GM23338 (cell line): ENCODE data around the gene GNAS. TPM values are rescaled to one million over a fixed set of nuclear protein-coding genes. Genes with fewer than 3 reads are reported as not detected.

Experiments used
- ATAC-seq: fragments of 200-7000 bp; cut with Tn5 transposase; 3 replicates; pipeline ENCODE4 v1.9.1; 2020
- DNase-seq: peaks from one replicate; pipeline ENCODE4 v3.0.0-alpha.2; 2015; ENCODE audit warnings: low spot score
- H2AFZ ChIP-seq: fragments of 200-600 bp; sonication (generic); 2 replicates; pipeline ENCODE4 v1.8.0; 2016; ENCODE audit warnings: antibody characterized with exemption, mild to moderate bottlenecking, moderate library complexity
- H3F3A ChIP-seq: fragments of 200-600 bp; sonication (generic); replicated peaks from 2 replicates; pipeline ENCODE4 v1.8.0; 2017; ENCODE audit warnings: antibody characterized with exemption, mixed run types, low read depth
- H3K27ac ChIP-seq: fragments of 200-600 bp; sonication (generic); 2 replicates; pipeline ENCODE4 v1.6.1; 2016; ENCODE audit warnings: low read depth
- H3K27me3 ChIP-seq: fragments of 200-600 bp; sonication (generic); 2 replicates; pipeline ENCODE4 v1.8.0; 2016; ENCODE audit warnings: mild to moderate bottlenecking, mixed run types, moderate library complexity; ENCODE audit not compliant: insufficient read depth
- H3K36me3 ChIP-seq: fragments of 200-600 bp; sonication (generic); 2 replicates; pipeline ENCODE4 v1.8.0; 2016; ENCODE audit warnings: mild to moderate bottlenecking; ENCODE audit not compliant: insufficient read depth
- H3K4me1 ChIP-seq: fragments of 200-600 bp; sonication (generic); 2 replicates; pipeline ENCODE4 v1.8.0; 2016; ENCODE audit warnings: mild to moderate bottlenecking, moderate library complexity; ENCODE audit not compliant: insufficient read depth
- H3K4me2 ChIP-seq: fragments of 200-600 bp; sonication (generic); 2 replicates; pipeline ENCODE4 v1.7.1; 2017; ENCODE audit warnings: mixed run types
- H3K4me3 ChIP-seq: fragments of 200-600 bp; sonication (generic); 2 replicates; pipeline ENCODE4 v1.6.1; 2016; ENCODE audit warnings: mixed run types
- H3K79me2 ChIP-seq: fragments of 200-600 bp; sonication (generic); replicated peaks from 2 replicates; pipeline ENCODE4 v1.8.0; 2017; ENCODE audit warnings: mild to moderate bottlenecking; ENCODE audit not compliant: insufficient read depth
- H3K9me2 ChIP-seq: fragments of 200-600 bp; sonication (generic); 2 replicates; pipeline ENCODE4 v1.8.0; 2017; ENCODE audit not compliant: insufficient read depth
- H4K20me1 ChIP-seq: fragments of 200-600 bp; sonication (generic); replicated peaks from 2 replicates; pipeline ENCODE4 v1.8.0; 2017; ENCODE audit warnings: mild to moderate bottlenecking; ENCODE audit not compliant: insufficient read depth
- H3K27ac Mint-ChIP-seq: 2 replicates; pipeline ENCODE4 v1.8.0; 2020; ENCODE audit warnings: inconsistent platforms, mild to moderate bottlenecking, moderate library complexity, mixed read lengths
- H3K27me3 Mint-ChIP-seq: 3 replicates; pipeline ENCODE4 v1.8.0; 2022; ENCODE audit warnings: low read depth, mild to moderate bottlenecking, moderate library complexity, mixed read lengths, inconsistent platforms; ENCODE audit not compliant: insufficient read depth, poor library complexity
- H3K36me3 Mint-ChIP-seq: 3 replicates; pipeline ENCODE4 v1.8.0; 2021; ENCODE audit warnings: low read depth, mild to moderate bottlenecking, inconsistent platforms, moderate library complexity, mixed read lengths
- H3K4me1 Mint-ChIP-seq: 3 replicates; pipeline ENCODE4 v1.8.0; 2020; ENCODE audit warnings: mild to moderate bottlenecking, inconsistent platforms, mixed read lengths
- H3K4me3 Mint-ChIP-seq: 3 replicates; pipeline ENCODE4 v1.8.0; 2021; ENCODE audit warnings: moderate library complexity, mild to moderate bottlenecking, inconsistent platforms, mixed read lengths
- H3K9me3 Mint-ChIP-seq: 3 replicates; pipeline ENCODE4 v1.8.0; 2020; ENCODE audit warnings: moderate library complexity, mild to moderate bottlenecking, inconsistent platforms, mixed read lengths
- CREB1 ChIP-seq: fragments of 250-450 bp; sonication (Bioruptor Pico); IDR thresholded peaks from 2 replicates; pipeline ENCODE4 v1.5.0; 2020; ENCODE audit warnings: low read depth, mild to moderate bottlenecking, moderate library complexity
- CTCF ChIP-seq, 2 experiments: fragments of 200-600 bp in 1 of 2; sonication (generic) in 1 of 2; conservative IDR thresholded peaks; 2 replicates each; pipeline versions ENCODE4 v1.5.1 to v1.6.1; 2016 to 2017; ENCODE audit warnings: antibody characterized with exemption in 2 of 2, low read depth in 2 of 2, mild to moderate bottlenecking in 2 of 2, moderate library complexity in 1 of 2
- ETS1 ChIP-seq: IDR thresholded peaks from 2 replicates; pipeline ENCODE4 v1.6.1; 2016; ENCODE audit warnings: antibody characterized with exemption
- EZH2 ChIP-seq: fragments of 200-600 bp; sonication (generic); IDR thresholded peaks from one replicate; pipeline ENCODE4 v1.8.0; 2017; ENCODE audit warnings: antibody characterized with exemption, mild to moderate bottlenecking, low read depth; ENCODE audit not compliant: unreplicated experiment
- EZH2phosphoT487 ChIP-seq: fragments of 200-600 bp; sonication (generic); IDR thresholded peaks from one replicate; pipeline ENCODE4 v1.8.1; 2018; ENCODE audit warnings: antibody characterized with exemption; ENCODE audit not compliant: unreplicated experiment
- JUNB ChIP-seq: IDR thresholded peaks from one replicate; pipeline ENCODE4 v1.6.1; 2016; ENCODE audit warnings: antibody characterized with exemption; ENCODE audit not compliant: unreplicated experiment
- NANOG ChIP-seq: IDR thresholded peaks from 2 replicates; pipeline ENCODE4 v1.6.1; 2016; ENCODE audit warnings: antibody characterized with exemption, borderline replicate concordance
- POLR2AphosphoS5 ChIP-seq: IDR thresholded peaks from 2 replicates; pipeline ENCODE4 v1.6.1; 2016; ENCODE audit warnings: antibody characterized with exemption, low read depth
- REST ChIP-seq: IDR thresholded peaks from one replicate; pipeline ENCODE4 v1.6.1; 2018; ENCODE audit warnings: antibody characterized with exemption; ENCODE audit not compliant: unreplicated experiment
- STAT1 ChIP-seq: IDR thresholded peaks from one replicate; pipeline ENCODE4 v1.6.1; 2016; ENCODE audit warnings: antibody characterized with exemption; ENCODE audit not compliant: unreplicated experiment
- ZNF114 ChIP-seq: fragments of 250-450 bp; sonication (Bioruptor Pico); IDR thresholded peaks from 2 replicates; pipeline ENCODE4 v1.5.0; 2020; ENCODE audit warnings: mild to moderate bottlenecking, moderate library complexity
- ZNF331 ChIP-seq: fragments of 250-450 bp; sonication (Bioruptor Pico); IDR thresholded peaks from 2 replicates; pipeline ENCODE4 v1.5.0; 2020; ENCODE audit warnings: low read depth, mild to moderate bottlenecking, moderate library complexity
- ZNF462 ChIP-seq: fragments of 250-450 bp; sonication (Bioruptor Pico); IDR thresholded peaks from 2 replicates; pipeline ENCODE4 v1.5.0; 2020; ENCODE audit warnings: mild to moderate bottlenecking, moderate library complexity
- polyA plus RNA-seq: library from polyadenylated mRNA; unstranded; fragments of >200 nt; fragmentation: Nextera tagmentation; extraction: Ambion mirVana; gene quantifications from 2 replicates; pipeline ENCODE4 v1.2.1, GENCODE V29; 2016
- total RNA-seq: library from RNA; depleted of rRNA; stranded (reverse); fragments of >200 nt; shearing (Covaris generic); gene quantifications from 2 replicates; pipeline ENCODE4 v1.2.3, GENCODE V29; 2014

GNAS gene
- total and polyA plus RNA-seq, 2 experiments from 2014 or later = 917 to 1,042 TPM

- Histone ChIP-seq H3F3A (no peaks in the 10 kb centered on the region), H3K36me3 (no peaks in the 10 kb centered on the region), H3K27me3 (no peaks in the 10 kb centered on the region), H3K9me2 (no peaks in the 10 kb centered on the region), H3K27ac (no peak overlapping the region), H4K20me1 (no peaks in the 10 kb centered on the region), H2AFZ (no peak overlapping the region), H3K4me2 (no peak overlapping the region), H3K4me1 (no peaks in the 10 kb centered on the region), H3K4me3 (no peak overlapping the region), H3K79me2 (no peaks in the 10 kb centered on the region)
- TF ChIP-seq NANOG (no peak), STAT1 (no peak), EZH2 (no peak), ETS1 (no peak), POLR2AphosphoS5 (no peak), JUNB (no peak), REST (no peak), EZH2phosphoT487 (no peak), CTCF (conservative IDR thresholded peaks at IDR 0.05; ENCODE audit: low read depth in 2 of 2) (no peak), ZNF331 (CRISPR knock-in tag) (no peak), CREB1 (no peak), ZNF462 (CRISPR knock-in tag) (no peak), ZNF114 (CRISPR knock-in tag) (no peak)
- Mint-ChIP-seq H3K4me3 (no peak overlapping the region), H3K27me3 (no peaks in the 10 kb centered on the region), H3K4me1 (no peaks in the 10 kb centered on the region), H3K27ac (no peak overlapping the region), H3K9me3 (no peaks in the 10 kb centered on the region; the same call in 2 of the 3 replicates), H3K36me3 (no peaks in the 10 kb centered on the region)
- no peak for DNase-seq
- no peak for ATAC-seq
Measured at GRCh38 chr20:58953050-58953449, 100.5 kb downstream of the GNAS start.
